GM13976 (cell line): ENCODE results near the gene STAT2.

Experiments used
- DNase-seq: peaks from one replicate; pipeline ENCODE4 v3.0.0; 2012; ENCODE audit warnings: low spot score
- in situ Hi-C: fragments of 300-500 bp; cut with MboI; formaldehyde crosslinking; loops from one replicate; pipeline ENCODE4 v1.12.0; 2022; ENCODE audit warnings: low sequenced_read_pairs, mixed read lengths, inconsistent platforms; ENCODE audit not compliant: unreplicated experiment
- TF ChIP-seq, protein P1 (sequence below): IDR thresholded peaks from 2 replicates; pipeline ENCODE4 v1.5.1; 2012; ENCODE audit warnings: borderline replicate concordance, mild to moderate bottlenecking; ENCODE audit not compliant: insufficient read depth; ENCODE audit errors: extremely low read depth, missing control alignments, control extremely low read depth

The STAT2 gene

DNA sequence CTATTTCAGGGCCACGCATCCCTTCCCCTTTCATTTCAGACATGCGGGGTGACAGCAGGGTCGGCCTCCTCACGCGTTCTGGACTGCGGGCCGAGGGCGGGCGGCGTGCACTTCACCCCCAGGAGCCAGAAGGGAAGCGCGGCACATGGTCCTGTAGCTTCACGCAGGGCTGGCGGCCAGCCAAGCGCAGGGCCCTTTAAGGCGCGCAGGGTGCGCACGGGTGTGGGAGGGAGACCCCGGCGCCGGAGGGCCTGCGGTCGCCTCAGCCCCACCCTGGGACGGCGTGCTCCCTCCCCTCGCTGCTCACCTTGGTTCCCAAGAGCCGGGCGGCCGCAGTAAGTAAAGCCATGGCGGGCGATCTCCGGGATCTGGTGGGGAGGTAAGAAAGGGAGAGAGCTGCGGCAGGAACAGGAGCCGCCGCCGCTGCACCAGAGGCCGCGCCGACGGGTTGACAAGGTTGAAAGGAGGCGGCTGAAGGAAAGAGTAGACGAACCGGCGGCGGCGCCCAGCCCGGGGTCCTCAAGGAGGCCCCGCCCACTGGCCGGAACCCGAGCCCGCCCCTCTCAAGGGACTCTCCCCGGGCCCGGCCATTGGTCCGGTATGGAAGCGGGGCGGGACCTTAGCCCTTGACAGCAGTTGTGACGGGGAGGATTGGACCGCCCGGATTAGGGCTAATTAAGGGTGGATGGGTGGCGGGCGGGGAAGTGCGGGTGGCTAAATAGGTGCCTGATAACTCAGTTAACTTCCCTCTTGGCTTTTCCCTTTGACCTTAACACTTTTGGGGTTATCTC, 59.9 kb downstream of the STAT2 start, which contains the start of gene CS:
TSS of gene CS (minus strand) at position 478 of the 791 bp plus-strand sequence. CDS start at position 349, 129 bp downstream.
- TF ChIP-seq, protein P1, sequence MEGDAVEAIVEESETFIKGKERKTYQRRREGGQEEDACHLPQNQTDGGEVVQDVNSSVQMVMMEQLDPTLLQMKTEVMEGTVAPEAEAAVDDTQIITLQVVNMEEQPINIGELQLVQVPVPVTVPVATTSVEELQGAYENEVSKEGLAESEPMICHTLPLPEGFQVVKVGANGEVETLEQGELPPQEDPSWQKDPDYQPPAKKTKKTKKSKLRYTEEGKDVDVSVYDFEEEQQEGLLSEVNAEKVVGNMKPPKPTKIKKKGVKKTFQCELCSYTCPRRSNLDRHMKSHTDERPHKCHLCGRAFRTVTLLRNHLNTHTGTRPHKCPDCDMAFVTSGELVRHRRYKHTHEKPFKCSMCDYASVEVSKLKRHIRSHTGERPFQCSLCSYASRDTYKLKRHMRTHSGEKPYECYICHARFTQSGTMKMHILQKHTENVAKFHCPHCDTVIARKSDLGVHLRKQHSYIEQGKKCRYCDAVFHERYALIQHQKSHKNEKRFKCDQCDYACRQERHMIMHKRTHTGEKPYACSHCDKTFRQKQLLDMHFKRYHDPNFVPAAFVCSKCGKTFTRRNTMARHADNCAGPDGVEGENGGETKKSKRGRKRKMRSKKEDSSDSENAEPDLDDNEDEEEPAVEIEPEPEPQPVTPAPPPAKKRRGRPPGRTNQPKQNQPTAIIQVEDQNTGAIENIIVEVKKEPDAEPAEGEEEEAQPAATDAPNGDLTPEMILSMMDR = no peak
- DNase-seq = peak; percentile 97
- in situ Hi-C loops = no loop called here

DNA sequence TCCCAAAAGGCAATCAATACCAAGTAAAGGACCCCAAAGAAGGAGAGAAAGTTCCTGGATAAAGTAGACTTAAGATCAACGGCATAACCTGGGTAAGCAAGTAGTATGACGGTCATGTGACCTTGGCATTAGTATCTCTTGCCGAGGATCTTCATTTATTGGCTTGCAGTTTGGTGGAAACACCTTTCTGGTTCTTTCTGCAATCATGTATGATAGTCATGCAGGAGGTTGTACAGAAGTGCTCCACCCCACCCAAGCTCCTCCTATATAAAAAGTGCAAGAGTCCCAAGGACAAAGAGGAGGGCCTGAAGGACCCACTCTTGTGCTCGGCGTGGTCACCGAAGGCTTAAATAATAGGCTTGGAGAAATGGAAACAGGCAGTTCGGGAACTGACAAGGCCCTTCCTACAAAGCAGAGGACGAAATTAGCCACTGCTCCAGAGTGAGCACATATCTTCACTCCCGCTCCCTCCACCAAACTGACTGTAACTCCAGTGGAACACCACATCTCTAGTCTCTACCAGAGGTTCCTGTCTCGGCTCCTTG, 60.5 kb downstream of the STAT2 start:
- TF ChIP-seq, protein P1 = no peak
- DNase-seq = no peak
- in situ Hi-C loops = no loop called here

- in situ Hi-C loops = no loop called here
- DNase-seq = no peak
- TF ChIP-seq, protein P1 = no peak
Observed at GRCh38 chr12:56298828-56299227, 61.1 kb downstream of the STAT2 start.

DNA sequence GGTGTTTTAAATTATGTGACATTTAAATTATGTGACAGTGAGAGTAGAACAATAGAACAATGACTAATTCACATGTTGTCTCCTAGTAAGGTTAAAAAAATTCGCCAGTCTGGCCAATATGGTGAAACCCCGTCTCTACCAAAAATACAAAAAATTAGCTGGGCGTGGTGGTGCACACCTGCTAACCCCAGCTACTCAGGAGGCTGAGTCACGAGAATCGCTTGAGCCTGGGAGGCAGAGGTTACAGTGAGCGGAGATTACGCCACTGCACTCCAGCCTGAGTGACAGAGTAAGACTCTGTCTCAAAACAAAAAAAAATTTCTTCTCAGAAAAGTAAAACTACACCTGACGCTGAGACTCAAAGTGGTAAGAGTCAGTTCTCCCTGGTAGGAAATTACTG, 62.5 kb downstream of the STAT2 start:
- no peak for DNase-seq
- in situ Hi-C loops = no loop called here
- TF ChIP-seq, protein P1 = no peak

DNA sequence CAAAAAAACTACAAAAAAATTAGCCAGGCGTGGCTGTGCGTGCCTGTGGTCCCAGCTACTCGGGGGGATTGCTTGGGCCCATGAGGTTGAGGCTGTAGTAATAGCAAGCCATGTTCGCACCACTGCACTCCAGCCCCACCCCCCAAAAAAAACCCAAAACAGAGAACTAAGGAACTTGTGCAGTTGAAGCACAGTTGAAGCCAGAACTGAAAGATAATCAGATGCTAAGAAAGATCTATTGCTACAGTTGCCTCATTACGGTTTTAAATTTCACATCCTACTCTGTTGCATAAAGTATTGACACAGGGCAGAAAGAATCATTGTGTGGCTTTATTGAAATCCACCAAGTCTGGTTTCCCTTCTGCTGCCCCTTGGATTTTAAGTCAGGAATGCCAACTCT, 63.6 kb downstream of the STAT2 start:
- DNase-seq = no peak
- in situ Hi-C loops = no loop called here
- TF ChIP-seq, protein P1 = no peak

GRCh38 chr12:56293795-56294194, 66.1 kb downstream of the STAT2 start:
- TF ChIP-seq, protein P1 = no peak
- DNase-seq = no peak
- in situ Hi-C loops = no loop called here
